GM18505 (cell line): ENCODE results near the gene POU6F2.
"Not testable (repeated sequence)": the region's sequence is repeated elsewhere in the genome, so short reads cannot be mapped to it uniquely, and the experiment has no call there.

Experiments used
- ATAC-seq: cut with Tn5 transposase; IDR thresholded peaks from one replicate; pipeline ENCODE4 v1.9.1; 2021; ENCODE audit not compliant: unreplicated experiment
- POLR2A ChIP-seq: IDR thresholded peaks from 4 replicates; pipeline ENCODE4 v1.6.1; 2011; ENCODE audit warnings: borderline replicate concordance; ENCODE audit not compliant: insufficient read depth, insufficient read length; ENCODE audit errors: extremely low read depth

The POU6F2 gene

DNA sequence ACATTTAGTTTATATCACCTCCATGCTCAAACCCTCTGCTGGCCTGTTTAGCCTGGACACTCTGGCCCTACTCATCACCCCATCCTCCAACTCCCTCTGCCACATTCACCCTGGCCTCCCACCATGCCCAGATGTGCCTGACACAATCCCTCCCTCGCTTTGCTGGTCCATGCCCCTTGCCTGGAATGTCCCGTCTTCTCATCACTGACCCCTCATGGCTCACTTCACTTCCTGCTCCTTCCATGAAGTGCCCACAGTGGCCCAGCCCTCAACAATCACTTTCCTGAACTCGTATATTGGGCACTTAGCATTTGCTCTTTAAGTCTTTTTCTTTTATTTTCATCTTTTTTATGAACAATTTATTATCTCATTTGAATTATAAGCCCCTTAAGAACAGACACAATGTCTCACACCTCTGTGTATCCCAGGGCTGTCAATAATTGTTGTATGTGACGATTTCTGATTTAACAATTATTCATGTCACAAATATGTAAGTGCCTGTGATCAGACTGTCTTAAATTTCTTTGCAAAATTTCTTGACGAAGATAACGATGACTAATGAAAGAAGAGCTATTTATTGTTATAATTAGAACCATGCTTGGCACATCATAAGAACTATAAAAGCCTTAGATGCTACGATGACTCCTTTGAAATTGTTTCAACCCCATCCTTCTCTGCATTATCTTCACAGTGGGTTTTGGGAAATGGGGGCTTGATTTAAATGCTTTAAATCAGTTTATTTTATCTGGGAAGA, 378.6 kb downstream of the POU6F2 start:
- ATAC-seq = no peak
- no peak for TF ChIP-seq POLR2A

DNA sequence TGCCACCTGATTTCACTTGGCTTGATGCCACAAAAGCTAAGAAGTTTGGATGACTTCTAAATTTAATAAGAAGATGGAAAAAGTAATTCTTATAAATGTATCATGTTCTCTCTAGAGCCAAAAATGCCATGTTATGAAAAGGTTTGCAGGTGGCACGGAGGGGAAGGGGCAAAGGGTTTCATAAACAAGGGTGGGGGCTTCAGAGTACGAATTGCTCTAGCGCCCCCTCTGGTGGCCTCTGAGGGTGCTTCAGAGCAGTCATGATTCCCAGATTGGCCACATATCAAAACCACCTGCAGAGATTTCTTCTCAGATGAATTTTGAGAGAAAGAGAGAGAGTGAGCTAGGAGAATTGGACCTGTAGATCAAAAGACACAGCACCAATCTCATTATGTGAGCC, 379.9 kb downstream of the POU6F2 start:
- ATAC-seq = no peak

DNA sequence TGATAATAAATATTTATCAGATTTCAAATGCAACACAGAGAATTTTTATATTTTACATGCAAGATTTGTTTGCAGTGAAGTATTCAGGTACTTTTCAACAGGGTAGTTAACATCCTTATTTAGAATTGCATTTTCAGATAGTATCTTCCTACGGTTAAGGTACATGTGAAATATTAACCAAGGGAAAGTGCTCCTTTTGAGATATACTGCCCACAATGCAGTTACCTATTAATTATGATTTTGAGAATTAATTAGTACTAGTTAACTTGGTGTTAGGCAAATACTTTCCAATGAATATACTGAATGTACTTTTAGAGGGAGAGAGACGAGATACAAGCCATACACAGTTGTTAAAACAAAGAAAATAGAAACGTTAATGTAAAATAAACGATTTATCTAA, 382.3 kb downstream of the POU6F2 start:
- ATAC-seq = no peak
- TF ChIP-seq POLR2A = no peak

More for the DNA sequence above, 379.9 kb downstream of the POU6F2 start:
- TF ChIP-seq POLR2A = no peak

DNA sequence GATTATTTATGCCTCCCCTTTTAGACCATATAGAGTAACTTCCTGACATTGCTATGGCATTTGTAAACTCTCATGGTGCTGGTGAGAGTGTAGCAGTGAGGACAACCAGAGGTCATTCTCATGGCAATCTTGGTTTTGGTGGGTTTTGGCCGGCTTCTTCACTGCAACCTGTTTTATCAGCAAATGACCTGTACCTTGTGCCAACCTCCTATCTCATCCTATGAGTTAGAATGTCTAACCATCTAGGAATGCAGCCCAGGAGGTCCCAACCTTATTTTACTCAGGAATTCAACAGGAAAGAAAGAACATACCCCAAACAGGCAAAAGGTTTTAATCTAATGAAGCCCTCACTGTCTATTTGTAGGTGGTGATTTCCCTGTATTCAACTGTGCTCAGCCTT, 383.1 kb downstream of the POU6F2 start:
- no peak for ATAC-seq
- TF ChIP-seq POLR2A = no peak

DNA sequence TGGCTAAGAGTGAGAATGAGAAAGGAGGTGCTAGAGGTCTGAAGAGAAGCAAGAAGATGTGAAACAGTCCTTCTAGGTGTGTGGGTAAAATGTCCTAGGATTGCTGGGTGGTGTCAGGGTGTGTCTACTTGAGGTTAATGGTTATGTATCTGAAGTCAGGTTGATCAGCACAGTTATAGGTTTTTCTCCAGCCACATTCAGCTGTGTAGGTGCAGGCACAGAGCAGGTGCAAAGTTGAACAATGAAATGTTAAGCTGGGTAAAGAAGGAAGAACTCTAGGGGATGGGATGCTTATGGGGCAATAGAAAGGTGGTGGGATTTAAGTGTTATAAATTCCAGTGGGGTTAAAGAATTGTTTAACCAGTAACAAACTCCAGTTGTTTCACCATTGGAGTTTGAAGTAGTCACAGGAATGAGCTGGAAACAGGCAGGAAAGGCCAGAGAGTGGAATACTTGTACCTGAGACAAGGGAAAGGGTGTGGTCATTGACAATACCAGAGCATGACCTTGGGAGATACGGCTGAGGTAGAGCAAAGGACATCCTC, 388.1 kb downstream of the POU6F2 start:
- TF ChIP-seq POLR2A = no peak
- ATAC-seq = no peak

DNA sequence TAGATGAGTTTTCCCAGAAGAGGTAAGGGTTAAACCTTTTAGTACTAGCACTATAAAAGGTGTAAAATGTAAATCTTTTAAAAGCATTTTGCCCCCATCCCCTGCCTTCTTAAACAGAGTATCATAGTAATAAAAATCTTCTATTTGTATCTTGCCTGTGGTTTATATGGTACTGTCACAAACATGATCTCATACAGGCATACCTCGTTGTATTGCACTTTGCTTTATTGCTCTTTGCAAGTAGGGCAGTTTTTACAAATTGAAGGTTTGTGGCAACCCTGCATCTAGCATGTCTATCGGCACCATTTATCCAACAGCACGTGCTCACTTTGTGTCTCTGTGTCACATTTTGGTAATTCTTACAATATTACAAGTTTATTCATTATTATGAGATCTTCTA, 389.7 kb downstream of the POU6F2 start:
- no peak for ATAC-seq
- TF ChIP-seq POLR2A = no peak

DNA sequence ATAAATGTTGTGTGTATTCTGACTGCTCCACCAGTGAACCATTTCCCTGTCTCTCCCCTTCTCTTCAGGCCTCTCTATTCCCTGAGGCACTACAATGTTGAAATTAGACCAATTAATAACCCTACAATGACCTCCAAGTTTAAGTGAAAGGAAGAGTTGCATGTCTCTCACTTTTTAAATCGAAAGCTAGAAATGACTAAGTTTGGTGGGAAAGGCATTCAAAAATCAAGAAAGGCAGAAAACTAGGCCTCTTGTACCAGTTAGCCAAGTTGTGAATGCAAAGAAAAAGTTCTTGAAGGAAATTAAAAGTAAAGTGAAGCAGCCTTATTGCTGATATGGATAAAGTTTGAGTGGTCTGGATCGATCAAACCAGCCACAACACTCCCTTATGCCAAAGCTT, 390.2 kb downstream of the POU6F2 start:
- no peak for TF ChIP-seq POLR2A
- no peak for ATAC-seq

DNA sequence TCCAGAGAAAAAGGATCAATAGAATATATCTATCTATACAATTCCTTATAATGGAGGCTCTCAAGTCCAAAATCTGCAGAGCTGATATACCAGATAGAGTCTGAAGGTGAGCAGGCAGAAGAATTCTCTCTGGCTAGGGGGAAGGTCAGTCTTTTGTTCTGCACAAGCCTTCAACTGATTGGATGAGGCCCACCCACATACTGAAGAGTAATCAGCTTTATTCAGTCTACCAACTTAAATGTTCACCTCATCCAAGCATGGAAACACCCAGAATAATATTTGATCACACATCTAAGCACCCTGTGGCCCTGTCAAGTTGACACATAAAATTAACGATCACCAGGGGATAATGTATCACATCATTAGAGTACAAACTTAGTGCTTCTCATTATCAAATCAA, 394.7 kb downstream of the POU6F2 start:
- no peak for ATAC-seq
- TF ChIP-seq POLR2A = no peak

DNA sequence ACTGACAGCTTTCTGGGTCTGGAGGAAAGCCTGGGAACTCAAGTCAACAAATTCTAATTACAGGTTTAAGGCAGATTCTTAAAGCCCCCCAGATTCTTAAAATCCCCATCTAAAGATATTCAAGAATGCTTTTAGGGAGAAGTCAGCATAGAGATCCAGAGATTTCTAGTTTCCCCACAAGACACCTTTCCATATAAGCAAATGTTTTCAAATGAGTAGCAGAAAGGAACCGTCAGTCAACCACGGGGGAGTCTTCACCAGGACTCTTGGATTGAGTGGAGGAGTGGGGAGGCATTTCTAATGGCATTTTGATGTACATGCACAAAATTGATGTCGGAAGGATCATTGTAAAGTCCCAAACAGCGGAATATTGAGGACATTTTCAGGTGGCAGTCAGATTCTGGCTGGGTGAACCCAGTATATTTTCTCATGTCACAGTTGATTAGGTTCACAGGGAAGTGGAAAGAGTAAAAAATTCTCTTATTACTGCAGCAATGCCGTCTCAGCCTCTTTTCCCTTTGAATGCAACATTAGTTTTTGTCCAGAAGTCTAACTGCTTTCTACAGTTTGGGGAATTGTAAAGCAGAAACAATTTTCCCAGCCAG, 396.8 kb downstream of the POU6F2 start:
- ATAC-seq = no peak
- TF ChIP-seq POLR2A = no peak

DNA sequence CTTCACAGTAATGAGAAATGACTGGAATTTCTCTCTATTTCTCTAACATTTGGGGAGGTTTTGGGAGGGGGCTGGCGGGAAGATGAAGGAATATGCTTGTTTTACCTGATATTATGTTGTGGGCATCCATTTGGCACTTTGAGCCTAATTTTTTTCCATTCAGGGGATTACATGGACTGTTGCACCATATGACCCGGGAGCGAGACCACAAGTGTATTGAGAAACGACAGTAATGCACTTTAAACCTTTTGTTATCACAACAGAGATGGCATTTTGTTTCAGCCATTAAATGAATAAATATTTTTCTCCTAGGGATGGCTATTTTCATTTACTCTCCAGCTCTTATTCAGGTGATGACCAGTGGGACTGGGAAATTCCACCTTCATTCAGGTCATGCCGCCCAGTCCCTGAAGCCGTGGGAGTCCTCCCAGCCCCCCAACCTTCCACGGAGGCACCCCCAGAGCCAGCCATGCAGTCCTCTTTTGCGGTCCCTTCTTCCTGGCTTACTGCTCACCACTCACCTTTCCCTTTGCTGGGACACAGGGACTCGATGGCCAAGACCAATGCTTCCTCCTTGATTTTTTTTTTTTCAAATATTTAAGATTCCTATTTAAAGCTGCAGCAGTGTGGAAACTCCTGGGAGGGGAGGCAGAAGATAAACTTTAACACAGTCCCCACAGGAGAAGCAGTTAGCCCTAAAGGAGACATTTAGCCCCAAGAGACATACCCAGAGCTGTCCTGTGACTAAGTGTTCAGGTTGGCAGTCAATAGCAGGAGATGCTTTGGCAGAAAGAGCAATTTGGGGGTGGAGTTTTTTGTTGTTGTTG, 397.6 kb downstream of the POU6F2 start:
- ATAC-seq = no peak
- no peak for TF ChIP-seq POLR2A

DNA sequence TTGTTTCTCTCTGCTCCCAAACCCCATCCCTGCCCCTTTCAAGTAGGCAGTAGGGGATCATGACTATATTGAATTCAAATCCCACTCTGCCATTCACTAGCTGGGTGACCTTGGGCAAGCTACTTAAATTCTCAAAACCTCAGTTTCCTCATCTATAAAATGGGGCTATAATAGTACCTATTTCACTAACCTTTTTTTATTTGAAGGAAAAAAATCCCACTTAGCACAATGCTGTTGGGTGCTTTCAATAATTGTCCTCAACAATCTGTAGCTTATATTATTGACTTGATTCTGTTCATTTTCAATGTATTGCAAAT, 398.1 kb downstream of the POU6F2 start:
- TF ChIP-seq POLR2A = no peak
- no peak for ATAC-seq

DNA sequence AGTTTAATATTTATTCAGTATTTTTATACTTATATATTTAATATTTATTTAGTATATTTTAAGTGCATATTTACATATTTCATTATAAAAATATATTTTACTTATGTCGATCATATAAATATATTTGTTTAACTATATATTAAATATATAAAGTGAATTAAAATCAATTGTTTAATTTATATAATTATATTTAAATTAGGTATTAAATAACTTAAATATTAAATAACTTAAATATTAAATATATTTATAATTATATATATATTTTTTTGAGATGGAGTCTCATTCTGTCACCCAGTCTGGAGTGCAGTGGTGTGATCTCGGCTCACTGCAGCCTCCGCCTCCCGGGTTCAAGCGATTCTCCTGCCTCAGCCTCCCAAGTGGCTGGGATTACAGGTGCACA, 399.2 kb downstream of the POU6F2 start:
- not testable (repeated sequence) for ATAC-seq

DNA sequence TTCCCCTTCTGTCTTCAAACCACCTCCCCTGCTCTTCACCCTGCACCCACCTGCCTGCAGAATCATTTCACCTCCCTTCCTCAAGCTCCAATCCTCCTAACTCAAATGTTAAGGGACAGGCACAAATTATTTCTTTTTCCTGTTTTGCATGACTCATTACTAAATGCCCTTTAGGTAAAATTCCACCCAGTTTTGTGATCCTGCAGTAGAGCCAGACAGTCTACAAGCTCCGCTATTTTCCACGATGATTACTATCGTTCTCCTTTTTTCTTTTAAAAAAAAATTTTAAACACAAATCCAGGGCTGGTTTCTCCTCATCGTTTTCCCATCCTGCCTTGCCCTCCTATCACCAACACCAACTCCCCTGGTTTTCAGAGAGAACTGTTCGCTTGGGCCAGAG, 401.7 kb downstream of the POU6F2 start:
- no peak for ATAC-seq
- TF ChIP-seq POLR2A = no peak

DNA sequence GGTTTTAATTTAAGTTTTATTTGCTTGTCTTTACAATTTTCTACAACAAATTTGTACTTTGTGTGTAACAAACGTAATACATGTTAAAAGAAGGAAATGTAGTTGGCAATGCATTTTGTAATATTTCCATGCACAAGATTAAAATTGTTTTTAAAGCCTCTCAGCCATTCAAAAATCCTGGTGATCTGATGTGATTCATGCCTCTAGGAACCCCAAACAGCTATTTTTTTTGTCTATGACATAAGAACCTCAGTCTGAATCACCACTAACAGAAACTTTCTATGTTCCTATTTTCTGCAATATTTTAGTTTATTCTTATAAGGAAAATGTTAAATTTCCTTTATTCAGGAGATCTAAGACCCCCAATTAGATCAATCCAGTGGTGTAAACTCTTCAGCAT, 405.4 kb downstream of the POU6F2 start:
- no peak for ATAC-seq
- TF ChIP-seq POLR2A = no peak
